ENCODE data around the gene SPPL3.
A peak's percentile ranks its signal among the peaks of the same experiment; 100 is the strongest.

The SPPL3 gene

GRCh38 chr12:120858306-120859088 lies 45.7 kb downstream of the SPPL3 start:
- ChIA-PET CTCF (interaction anchor here (0.8 kb wide), 1 partner anchor 114 kb away, joined by 3 read pairs; no protein-coding TSS in a partner anchor), POLR2A (no interaction called here)
- TF ChIP-seq ZNF639 (tag by site-specific recombination; IDR thresholded peaks at IDR 0.05), result peak; percentile 55; the same call in 1 of the 2 replicates
- TF ChIP-seq TRIM28 (IDR thresholded peaks at IDR 0.05; ENCODE audit: borderline replicate concordance, low read length), result no peak
- no peak for TF ChIP-seq ZNF707 (tag by site-specific recombination; IDR thresholded peaks at IDR 0.05)
- TF ChIP-seq ZNF280D (tag by site-specific recombination; IDR thresholded peaks at IDR 0.05), result peak; percentile 64; the same call in 1 of the 2 replicates
- no peak for TF ChIP-seq OVOL3 (tag by site-specific recombination; IDR thresholded peaks at IDR 0.05)
- peak; percentile 46; the same call in 1 of the 2 replicates for TF ChIP-seq ZNF626 (tag by site-specific recombination; IDR thresholded peaks at IDR 0.05)
- TF ChIP-seq PRDM4 (tag by site-specific recombination; IDR thresholded peaks at IDR 0.05), result no peak
- TF ChIP-seq ZNF580 (tag by site-specific recombination; IDR thresholded peaks at IDR 0.05), result 0 out of 2 replicates have a peak, but pooled peaks have one; percentile 12
- no peak for TF ChIP-seq SCRT1 (tag by site-specific recombination; IDR thresholded peaks at IDR 0.05; ENCODE audit: borderline replicate concordance)
- TF ChIP-seq ZNF324 (tag by site-specific recombination; IDR thresholded peaks at IDR 0.05), result peak; percentile 24; the same call in 1 of the 2 replicates
- TF ChIP-seq ZNF621 (tag by site-specific recombination; IDR thresholded peaks at IDR 0.05), result no peak
- TF ChIP-seq ZBTB44 (tag by site-specific recombination; IDR thresholded peaks at IDR 0.05), result no peak
- no peak for TF ChIP-seq ZNF792 (tag by site-specific recombination; IDR thresholded peaks at IDR 0.05)
- no peak for TF ChIP-seq ZNF132 (tag by site-specific recombination; IDR thresholded peaks at IDR 0.05; ENCODE audit: borderline replicate concordance)
- TF ChIP-seq ZNF629 (tag by site-specific recombination; IDR thresholded peaks at IDR 0.05), result peak; percentile 24; the same call in 1 of the 2 replicates
- TF ChIP-seq ZNF416 (tag by site-specific recombination; IDR thresholded peaks at IDR 0.05), result no peak
- peak; percentile 100 for TF ChIP-seq ZNF133 (tag by site-specific recombination; IDR thresholded peaks at IDR 0.05)
- TF ChIP-seq ZBTB17 (tag by site-specific recombination; IDR thresholded peaks at IDR 0.05), result no peak
- no peak for TF ChIP-seq ZBTB21 (tag by site-specific recombination; IDR thresholded peaks at IDR 0.05)
- peak; percentile 70; the same call in 1 of the 2 replicates for TF ChIP-seq ZNF558 (tag by site-specific recombination; IDR thresholded peaks at IDR 0.05)
- TF ChIP-seq GFI1B (tag by site-specific recombination; IDR thresholded peaks at IDR 0.05), result 0 out of 2 replicates have a peak, but pooled peaks have one; percentile 14
- TF ChIP-seq SP3 (tag by site-specific recombination; IDR thresholded peaks at IDR 0.05), result no peak
- TF ChIP-seq ZNF610 (tag by site-specific recombination; IDR thresholded peaks at IDR 0.05; ENCODE audit: borderline replicate concordance), result peak; percentile 100
- peak; percentile 76; the same call in 1 of the 2 replicates for TF ChIP-seq ATF2 (tag by site-specific recombination; IDR thresholded peaks at IDR 0.05; ENCODE audit: low read depth)
- no peak for TF ChIP-seq CTCF (tag by site-specific recombination; IDR thresholded peaks at IDR 0.05)

More at GRCh38 chr12:120858306-120859088, 45.7 kb downstream of the SPPL3 start:
- Histone ChIP-seq H3K27ac (ENCODE audit: extremely low read depth, low read depth, low read length) (no peak overlapping the region), H3K36me3 (ENCODE audit: control insufficient read depth in 2 of 2, insufficient read depth in 1 of 2, low read length in 2 of 2) (no peaks in the 10 kb centered on the region), H3K4me3 (ENCODE audit: low read depth, low read length) (no peak overlapping the region), H3K9me3 (ENCODE audit: control insufficient read depth, insufficient read depth, low read depth, low read length) (no peaks in the 10 kb centered on the region), H3K4me1 (ENCODE audit: control insufficient read depth, insufficient read depth, low read length) (peaks cover 4% of the 10 kb centered on the region)

Data from HEK293 (cell line).